HEK293 (cell line): ENCODE measurements around the gene EPN2.

Source experiments
- GLI2 ChIP-seq: fragments of 450-650 bp; formaldehyde crosslinking; IDR thresholded peaks from 2 replicates; pipeline ENCODE4; 2017; ENCODE audit warnings: missing biosample characterization, missing genetic modification characterization, low read depth, borderline replicate concordance
- KLF16 ChIP-seq: fragments of 450-650 bp; formaldehyde crosslinking; IDR thresholded peaks from 2 replicates; pipeline ENCODE4 v1.5.1; 2017; ENCODE audit warnings: missing biosample characterization, missing genetic modification characterization
- MZF1 ChIP-seq: fragments of 450-650 bp; formaldehyde crosslinking; IDR thresholded peaks from 2 replicates; pipeline ENCODE4 v1.5.1; 2017; ENCODE audit warnings: missing biosample characterization, missing genetic modification characterization, borderline replicate concordance
- ZNF138 ChIP-seq: fragments of 450-650 bp; formaldehyde crosslinking; IDR thresholded peaks from 2 replicates; pipeline ENCODE4 v1.5.1; 2016; ENCODE audit warnings: missing biosample characterization, missing genetic modification characterization, borderline replicate concordance
- ZNF155 ChIP-seq: fragments of 450-650 bp; formaldehyde crosslinking; IDR thresholded peaks from 2 replicates; pipeline ENCODE4 v1.5.1; 2016; ENCODE audit warnings: missing biosample characterization, missing genetic modification characterization
- ZNF510 ChIP-seq: fragments of 450-650 bp; formaldehyde crosslinking; IDR thresholded peaks from 2 replicates; pipeline ENCODE4 v1.5.1; 2018; ENCODE audit warnings: mild to moderate bottlenecking, missing genetic modification characterization, missing biosample characterization; ENCODE audit not compliant: insufficient replicate concordance
- TF ChIP-seq, protein P1 (sequence below): fragments of 450-650 bp; formaldehyde crosslinking; IDR thresholded peaks from 2 replicates; pipeline ENCODE4 v1.5.1; 2016; ENCODE audit warnings: missing biosample characterization, missing genetic modification characterization
- TF ChIP-seq, protein P2 (sequence below): fragments of 450-650 bp; formaldehyde crosslinking; IDR thresholded peaks from 2 replicates; pipeline ENCODE4 v1.5.1; 2017; ENCODE audit warnings: missing biosample characterization, missing genetic modification characterization
- TF ChIP-seq, protein P3 (sequence below): fragments of 450-650 bp; formaldehyde crosslinking; IDR thresholded peaks from 2 replicates; pipeline ENCODE4 v1.5.1; 2017; ENCODE audit warnings: missing biosample characterization, mild to moderate bottlenecking, missing genetic modification characterization, moderate library complexity

DNA sequence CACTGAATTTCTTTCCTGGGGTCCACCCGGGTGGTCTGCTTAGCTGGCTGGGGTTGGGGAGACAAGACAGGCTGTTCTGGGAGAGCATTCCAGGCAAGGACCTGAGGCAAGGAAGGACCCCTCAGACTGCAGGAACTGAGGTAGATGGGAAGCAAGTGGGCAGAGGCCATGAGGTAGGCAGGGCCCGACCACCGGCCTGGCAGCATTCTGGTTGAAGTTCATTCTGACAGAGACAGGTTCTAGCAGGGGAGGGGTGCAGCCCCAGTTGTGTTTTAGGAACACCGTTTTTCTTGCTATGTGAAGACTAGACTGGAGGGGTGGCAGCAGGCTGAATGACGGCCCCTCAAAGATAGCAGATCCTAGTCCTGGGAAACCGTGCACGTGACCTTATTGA is 107.9 kb downstream of the EPN2 start:
- TF ChIP-seq, protein P1, sequence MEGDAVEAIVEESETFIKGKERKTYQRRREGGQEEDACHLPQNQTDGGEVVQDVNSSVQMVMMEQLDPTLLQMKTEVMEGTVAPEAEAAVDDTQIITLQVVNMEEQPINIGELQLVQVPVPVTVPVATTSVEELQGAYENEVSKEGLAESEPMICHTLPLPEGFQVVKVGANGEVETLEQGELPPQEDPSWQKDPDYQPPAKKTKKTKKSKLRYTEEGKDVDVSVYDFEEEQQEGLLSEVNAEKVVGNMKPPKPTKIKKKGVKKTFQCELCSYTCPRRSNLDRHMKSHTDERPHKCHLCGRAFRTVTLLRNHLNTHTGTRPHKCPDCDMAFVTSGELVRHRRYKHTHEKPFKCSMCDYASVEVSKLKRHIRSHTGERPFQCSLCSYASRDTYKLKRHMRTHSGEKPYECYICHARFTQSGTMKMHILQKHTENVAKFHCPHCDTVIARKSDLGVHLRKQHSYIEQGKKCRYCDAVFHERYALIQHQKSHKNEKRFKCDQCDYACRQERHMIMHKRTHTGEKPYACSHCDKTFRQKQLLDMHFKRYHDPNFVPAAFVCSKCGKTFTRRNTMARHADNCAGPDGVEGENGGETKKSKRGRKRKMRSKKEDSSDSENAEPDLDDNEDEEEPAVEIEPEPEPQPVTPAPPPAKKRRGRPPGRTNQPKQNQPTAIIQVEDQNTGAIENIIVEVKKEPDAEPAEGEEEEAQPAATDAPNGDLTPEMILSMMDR (tag by site-specific recombination): no peak
- no peak for TF ChIP-seq ZNF155 (tag by site-specific recombination)
- TF ChIP-seq MZF1 (tag by site-specific recombination): no peak
- TF ChIP-seq, protein P2, sequence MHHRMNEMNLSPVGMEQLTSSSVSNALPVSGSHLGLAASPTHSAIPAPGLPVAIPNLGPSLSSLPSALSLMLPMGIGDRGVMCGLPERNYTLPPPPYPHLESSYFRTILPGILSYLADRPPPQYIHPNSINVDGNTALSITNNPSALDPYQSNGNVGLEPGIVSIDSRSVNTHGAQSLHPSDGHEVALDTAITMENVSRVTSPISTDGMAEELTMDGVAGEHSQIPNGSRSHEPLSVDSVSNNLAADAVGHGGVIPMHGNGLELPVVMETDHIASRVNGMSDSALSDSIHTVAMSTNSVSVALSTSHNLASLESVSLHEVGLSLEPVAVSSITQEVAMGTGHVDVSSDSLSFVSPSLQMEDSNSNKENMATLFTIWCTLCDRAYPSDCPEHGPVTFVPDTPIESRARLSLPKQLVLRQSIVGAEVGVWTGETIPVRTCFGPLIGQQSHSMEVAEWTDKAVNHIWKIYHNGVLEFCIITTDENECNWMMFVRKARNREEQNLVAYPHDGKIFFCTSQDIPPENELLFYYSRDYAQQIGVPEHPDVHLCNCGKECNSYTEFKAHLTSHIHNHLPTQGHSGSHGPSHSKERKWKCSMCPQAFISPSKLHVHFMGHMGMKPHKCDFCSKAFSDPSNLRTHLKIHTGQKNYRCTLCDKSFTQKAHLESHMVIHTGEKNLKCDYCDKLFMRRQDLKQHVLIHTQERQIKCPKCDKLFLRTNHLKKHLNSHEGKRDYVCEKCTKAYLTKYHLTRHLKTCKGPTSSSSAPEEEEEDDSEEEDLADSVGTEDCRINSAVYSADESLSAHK: no peak
- TF ChIP-seq ZNF138: no peak
- no peak for TF ChIP-seq GLI2 (tag by site-specific recombination)
- TF ChIP-seq, protein P3, sequence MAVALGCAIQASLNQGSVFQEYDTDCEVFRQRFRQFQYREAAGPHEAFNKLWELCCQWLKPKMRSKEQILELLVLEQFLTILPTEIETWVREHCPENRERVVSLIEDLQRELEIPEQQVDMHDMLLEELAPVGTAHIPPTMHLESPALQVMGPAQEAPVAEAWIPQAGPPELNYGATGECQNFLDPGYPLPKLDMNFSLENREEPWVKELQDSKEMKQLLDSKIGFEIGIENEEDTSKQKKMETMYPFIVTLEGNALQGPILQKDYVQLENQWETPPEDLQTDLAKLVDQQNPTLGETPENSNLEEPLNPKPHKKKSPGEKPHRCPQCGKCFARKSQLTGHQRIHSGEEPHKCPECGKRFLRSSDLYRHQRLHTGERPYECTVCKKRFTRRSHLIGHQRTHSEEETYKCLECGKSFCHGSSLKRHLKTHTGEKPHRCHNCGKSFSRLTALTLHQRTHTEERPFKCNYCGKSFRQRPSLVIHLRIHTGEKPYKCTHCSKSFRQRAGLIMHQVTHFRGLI (tag by site-specific recombination): no peak
- TF ChIP-seq ZNF510 (tag by site-specific recombination): no peak
- no peak for TF ChIP-seq KLF16 (tag by site-specific recombination)
